ENCODE results near the gene PHF8.
A peak's percentile ranks its signal among the peaks of the same experiment; 100 is the strongest.

Gene PHF8

GRCh38 chrX:54044126-54044876 is at the start of gene PHF8:
PHF8 (minus strand) TSS chrX:54044473; CDS start chrX:54042728, 1,745 bp downstream.
- DNase-seq (ENCODE audit: insufficient read length, low spot score) = peak; percentile 44
- TF ChIP-seq POLR2A (IDR thresholded peaks at IDR 0.05; ENCODE audit: low read depth, low read length) = no peak; the same call in 1 of the 2 replicates
- FAIRE-seq = no peak

DNA sequence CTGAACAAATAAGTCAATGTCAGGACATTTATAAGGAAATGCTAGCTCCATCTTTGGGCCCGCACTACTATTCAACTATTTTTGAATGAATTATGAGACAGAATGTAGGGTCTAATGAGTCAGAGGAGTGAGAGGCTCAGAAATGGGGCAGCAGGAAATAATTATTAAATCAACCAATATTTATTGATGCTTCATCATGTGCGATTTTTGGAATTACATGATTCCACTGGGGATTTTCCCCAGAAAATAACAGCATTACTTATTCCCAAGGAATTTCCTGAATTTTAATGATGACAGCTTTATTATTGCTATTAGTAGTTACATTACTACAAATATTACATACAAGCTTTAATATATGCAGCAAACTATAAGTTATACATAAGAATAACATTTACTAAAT is 49.3 kb upstream of the PHF8 start:
- no peak for TF ChIP-seq POLR2A (IDR thresholded peaks at IDR 0.05; ENCODE audit: low read depth, low read length)
- no peak for DNase-seq (ENCODE audit: insufficient read length, low spot score)
- no peak for FAIRE-seq

DNA sequence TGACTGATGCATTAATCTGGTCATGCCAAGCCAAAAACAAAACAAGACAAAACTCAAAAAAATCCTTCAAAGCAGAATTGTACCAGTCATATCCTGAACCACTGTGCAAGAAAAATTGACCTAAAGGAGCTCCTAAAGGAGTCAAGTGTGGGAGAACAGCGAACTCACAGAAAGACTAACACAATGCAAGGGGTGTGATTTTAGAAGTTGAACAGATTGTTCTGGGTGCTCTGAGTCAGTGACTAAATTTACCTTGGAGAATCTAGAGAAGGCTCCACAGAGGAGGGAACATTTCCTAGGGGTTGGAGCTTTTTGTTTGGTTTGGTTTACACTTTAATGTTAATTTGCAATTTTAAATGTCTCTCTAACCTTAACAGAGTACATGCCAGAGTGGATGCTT is 48.9 kb upstream of the PHF8 start:
- no peak for DNase-seq (ENCODE audit: insufficient read length, low spot score)
- no peak for TF ChIP-seq POLR2A (IDR thresholded peaks at IDR 0.05; ENCODE audit: low read depth, low read length)
- no peak for FAIRE-seq

DNA sequence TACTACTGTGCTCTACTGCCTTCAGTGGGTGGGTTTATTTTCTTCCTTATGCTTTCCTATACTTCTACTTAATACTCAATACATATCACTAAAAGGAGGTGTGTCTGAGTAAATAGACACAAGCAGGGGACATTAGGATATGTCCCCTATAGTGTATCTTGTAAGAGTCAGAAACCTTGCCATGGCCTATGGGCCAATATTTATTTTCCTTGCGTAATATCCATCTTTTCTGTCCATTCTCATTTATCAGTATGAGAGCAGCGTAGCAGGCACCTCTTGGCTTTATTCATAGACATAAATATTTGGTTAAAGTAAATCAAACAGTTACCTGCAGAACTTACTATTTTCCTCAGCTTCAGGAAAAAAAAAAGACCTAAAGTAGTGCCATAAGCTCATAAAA is 46.6 kb upstream of the PHF8 start:
- FAIRE-seq (no peak), DNase-seq (ENCODE audit: insufficient read length, low spot score) (no peak)
- no peak for TF ChIP-seq POLR2A (IDR thresholded peaks at IDR 0.05; ENCODE audit: low read depth, low read length)

- FAIRE-seq = no peak
- no peak for TF ChIP-seq POLR2A (IDR thresholded peaks at IDR 0.05; ENCODE audit: low read depth, low read length)
Measured at GRCh38 chrX:54089191-54089590, 44.9 kb upstream of the PHF8 start.

DNA sequence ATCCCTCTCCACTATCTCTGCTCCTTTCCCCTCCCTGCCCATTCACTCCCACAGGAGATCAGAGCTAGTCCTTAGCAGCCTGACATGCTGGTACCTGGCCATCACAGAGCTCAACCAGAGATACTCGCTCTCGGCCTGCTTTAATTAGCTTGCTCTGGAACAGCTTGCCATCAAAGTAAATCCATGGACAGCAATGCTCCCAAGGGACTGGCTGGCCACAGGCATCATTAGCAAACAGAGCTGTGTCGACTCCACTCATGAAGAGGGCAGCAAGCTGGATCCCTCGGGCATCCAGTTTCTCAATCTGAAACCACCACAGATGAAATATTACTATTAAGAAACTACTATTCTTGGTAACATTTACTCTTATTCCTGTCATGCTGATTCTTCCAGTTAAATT is 43.4 kb upstream of the PHF8 start:
- no peak for FAIRE-seq
- no peak for DNase-seq (ENCODE audit: insufficient read length, low spot score)
- TF ChIP-seq POLR2A (IDR thresholded peaks at IDR 0.05; ENCODE audit: low read depth, low read length) = no peak

More at GRCh38 chrX:54089191-54089590, 44.9 kb upstream of the PHF8 start:
- no peak for DNase-seq (ENCODE audit: insufficient read length, low spot score)

DNA sequence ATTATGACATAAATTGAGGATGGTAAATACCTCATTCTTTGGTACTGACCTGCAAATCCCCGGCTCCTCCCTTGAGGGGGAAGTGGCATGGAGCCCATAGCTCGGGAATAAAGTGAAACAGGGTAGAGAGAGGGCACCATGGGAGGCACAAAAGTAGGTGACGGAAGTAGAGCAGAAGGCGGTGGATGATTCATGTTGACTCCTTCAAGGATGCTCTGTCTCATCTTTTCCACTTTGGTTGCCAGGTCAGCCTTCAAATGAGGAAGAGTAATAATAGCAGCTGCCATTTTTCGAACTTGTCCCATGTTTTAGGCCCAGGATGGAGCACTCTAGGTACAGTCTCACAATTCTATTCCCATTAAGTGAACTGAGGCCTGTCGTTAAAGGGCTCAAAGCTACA is 41.4 kb upstream of the PHF8 start:
- no peak for TF ChIP-seq POLR2A (IDR thresholded peaks at IDR 0.05; ENCODE audit: low read depth, low read length)
- no peak for DNase-seq (ENCODE audit: insufficient read length, low spot score)
- no peak for FAIRE-seq

- TF ChIP-seq POLR2A (IDR thresholded peaks at IDR 0.05; ENCODE audit: low read depth, low read length) = no peak
- FAIRE-seq (no peak), DNase-seq (ENCODE audit: insufficient read length, low spot score) (no peak)
Measured at GRCh38 chrX:54076903-54077302, 32.6 kb upstream of the PHF8 start.

GRCh38 chrX:54074826-54075225 is 30.6 kb upstream of the PHF8 start:
- TF ChIP-seq POLR2A (IDR thresholded peaks at IDR 0.05; ENCODE audit: low read depth, low read length) = no peak
- DNase-seq (ENCODE audit: insufficient read length, low spot score) (no peak), FAIRE-seq (no peak)

- TF ChIP-seq POLR2A (IDR thresholded peaks at IDR 0.05; ENCODE audit: low read depth, low read length) = no peak
- FAIRE-seq (no peak), DNase-seq (ENCODE audit: insufficient read length, low spot score) (no peak)
Measured at GRCh38 chrX:54067766-54068165, 23.5 kb upstream of the PHF8 start.

DNA sequence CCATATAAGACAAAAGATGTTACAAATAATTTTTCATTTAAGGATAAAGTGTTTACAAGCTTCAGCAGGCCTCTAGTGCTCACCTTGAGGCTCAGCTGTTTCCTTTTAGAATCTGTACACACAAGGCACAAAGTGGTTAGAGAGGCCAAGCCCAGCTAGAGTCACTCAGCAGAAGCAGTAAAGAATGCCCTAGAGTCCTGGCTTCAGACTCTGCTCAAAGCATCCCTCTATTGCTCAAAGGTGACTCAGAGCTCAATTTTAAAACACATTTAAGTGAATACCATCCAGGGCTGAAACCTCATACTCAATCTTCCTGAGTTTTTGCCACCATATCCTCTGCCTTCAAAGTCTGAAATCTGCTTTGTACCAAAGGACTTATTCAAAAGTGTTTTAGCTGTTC is 22.6 kb upstream of the PHF8 start:
- no peak for TF ChIP-seq POLR2A (IDR thresholded peaks at IDR 0.05; ENCODE audit: low read depth, low read length)
- DNase-seq (ENCODE audit: insufficient read length, low spot score) (no peak), FAIRE-seq (no peak)

DNA sequence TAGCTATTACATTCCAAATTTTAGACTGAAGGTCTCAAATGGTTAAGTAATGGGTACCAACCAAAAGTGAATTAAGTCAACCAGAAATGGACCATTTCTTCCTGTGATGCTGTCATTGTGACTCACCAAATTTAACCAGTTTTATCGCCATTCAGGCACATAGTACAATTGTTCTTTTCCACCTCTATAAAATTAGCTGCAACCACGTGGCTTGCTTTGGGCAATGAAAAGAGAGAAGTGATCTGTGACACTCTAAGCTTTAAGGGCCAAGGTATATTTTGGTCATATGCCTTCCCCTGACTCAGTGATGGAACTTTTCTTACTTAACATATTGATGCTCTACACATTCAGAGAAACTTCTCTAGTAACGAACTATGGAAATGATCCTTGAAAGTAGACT is 20.3 kb upstream of the PHF8 start:
- TF ChIP-seq POLR2A (IDR thresholded peaks at IDR 0.05; ENCODE audit: low read depth, low read length) = no peak
- DNase-seq (ENCODE audit: insufficient read length, low spot score) (no peak), FAIRE-seq (no peak)

DNA sequence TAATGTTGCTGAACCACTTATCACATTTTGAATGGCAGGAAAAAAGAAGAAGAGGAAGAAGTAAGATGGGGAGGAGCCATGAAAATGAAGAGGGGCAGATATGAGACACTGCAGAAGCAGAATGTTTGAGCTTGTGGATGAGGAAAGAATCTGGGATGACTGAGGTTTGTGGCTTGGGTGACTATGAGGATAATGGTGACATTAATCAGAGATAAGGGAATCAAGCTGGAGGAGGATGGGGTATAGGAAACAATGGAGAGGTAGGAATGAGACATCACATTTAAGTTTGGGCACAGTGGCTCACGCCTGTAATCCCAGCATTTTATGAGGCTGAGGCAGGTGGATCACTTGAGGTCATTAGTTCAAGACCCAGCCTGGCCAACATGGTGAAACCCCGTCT is 19.1 kb upstream of the PHF8 start:
- FAIRE-seq (no peak), DNase-seq (ENCODE audit: insufficient read length, low spot score) (no peak)
- no peak for TF ChIP-seq POLR2A (IDR thresholded peaks at IDR 0.05; ENCODE audit: low read depth, low read length)

GRCh38 chrX:54049801-54050200 is 5.5 kb upstream of the PHF8 start:
- no peak for FAIRE-seq
- no peak for DNase-seq (ENCODE audit: insufficient read length, low spot score)
- TF ChIP-seq POLR2A (IDR thresholded peaks at IDR 0.05; ENCODE audit: low read depth, low read length) = no peak

DNA sequence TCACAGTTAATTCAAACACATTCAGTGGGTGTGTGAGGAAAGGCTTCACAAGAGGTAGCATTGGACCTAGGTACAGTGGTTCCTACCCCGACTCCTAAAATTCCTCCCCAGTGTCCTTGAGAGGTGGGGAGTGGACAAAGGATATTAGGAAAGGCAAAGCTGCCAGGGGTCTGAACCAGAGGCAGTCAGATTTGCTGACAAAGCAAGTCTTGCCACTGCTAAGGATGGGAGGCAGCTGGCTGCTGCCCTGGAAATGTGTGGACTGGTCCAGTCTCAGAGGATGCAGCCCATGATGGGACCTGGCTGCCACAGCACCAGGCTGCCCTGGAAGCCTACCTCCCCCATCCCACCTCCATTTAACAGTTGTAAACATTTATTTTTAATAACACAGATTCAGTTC is 4.1 kb upstream of the PHF8 start:
- FAIRE-seq (no peak), DNase-seq (ENCODE audit: insufficient read length, low spot score) (no peak)
- no peak for TF ChIP-seq POLR2A (IDR thresholded peaks at IDR 0.05; ENCODE audit: low read depth, low read length)
